ENCODE results near the gene DNAJC25. TPM values are rescaled to one million over a fixed set of nuclear protein-coding genes. Genes with fewer than 3 reads are reported as not detected.
A peak's percentile ranks its signal among the peaks of the same experiment; 100 is the strongest.

The DNAJC25 gene
- total and polyA plus RNA-seq, 2 of the 13 experiments (the other 11 are each of a cell fraction or from before 2014, with no cell fraction given) = 5.7 to 10.2 TPM

- TF ChIP-seq HNRNPK (IDR thresholded peaks at IDR 0.05; ENCODE audit: low read depth, low read length, poor library complexity, severe bottlenecking) = peak; percentile 86
- TF ChIP-seq CBX2 (IDR thresholded peaks at IDR 0.05; ENCODE audit: low read depth, low read length) = no peak
- peak; percentile 89; the same call in 1 of the 2 replicates for TF ChIP-seq CBX2 (CRISPR knock-in tag; IDR thresholded peaks at IDR 0.05; ENCODE audit: low read depth)
- 0 out of 2 replicates have a peak, but pooled peaks have one; percentile 93 for TF ChIP-seq PAX8 (CRISPR knock-in tag; IDR thresholded peaks at IDR 0.05; ENCODE audit: borderline replicate concordance)
- peak; percentile 43; the same call in 1 of the 2 replicates for TF ChIP-seq ATF2 (CRISPR knock-in tag; IDR thresholded peaks at IDR 0.05)
- TF ChIP-seq ZBTB8A (CRISPR knock-in tag; IDR thresholded peaks at IDR 0.05; ENCODE audit: borderline replicate concordance, low read depth) = no peak
- no peak for TF ChIP-seq ZNF296 (CRISPR knock-in tag; conservative IDR thresholded peaks at IDR 0.05)
- no peak for TF ChIP-seq KLF9 (CRISPR knock-in tag; IDR thresholded peaks at IDR 0.05; ENCODE audit: low read depth)
- TF ChIP-seq RFX5 (IDR thresholded peaks at IDR 0.05; ENCODE audit: low read depth, low read length) = peak; percentile 37; the same call in 1 of the 2 replicates
- no peak; the same call in 1 of the 2 replicates for TF ChIP-seq TSC22D2 (CRISPR knock-in tag; IDR thresholded peaks at IDR 0.05; ENCODE audit: borderline replicate concordance)
- no peak for TF ChIP-seq ZNF83 (CRISPR knock-in tag; IDR thresholded peaks at IDR 0.05; ENCODE audit: borderline replicate concordance)
- TF ChIP-seq RARG (CRISPR knock-in tag; IDR thresholded peaks at IDR 0.05; ENCODE audit: low read depth) = no peak; the same call in 1 of the 2 replicates
- no peak; the same call in 1 of the 2 replicates for TF ChIP-seq ZNF275 (CRISPR knock-in tag; IDR thresholded peaks at IDR 0.05; ENCODE audit: borderline replicate concordance)
- TF ChIP-seq E2F1 (CRISPR knock-in tag; IDR thresholded peaks at IDR 0.05) = peak; percentile 43
- peak; percentile 84 for TF ChIP-seq MED1 (CRISPR knock-in tag; IDR thresholded peaks at IDR 0.05)
- TF ChIP-seq TCF7 (IDR thresholded peaks at IDR 0.05; ENCODE audit: low read depth) = no peak
- no peak for TF ChIP-seq HDAC6 (IDR thresholded peaks at IDR 0.05; ENCODE audit: low read depth, low read length)
- TF ChIP-seq PLRG1 (conservative IDR thresholded peaks at IDR 0.05) = no peak
- TF ChIP-seq IRF2 (CRISPR knock-in tag; IDR thresholded peaks at IDR 0.05) = no peak
- TF ChIP-seq ARHGAP35 (CRISPR knock-in tag; IDR thresholded peaks at IDR 0.05; ENCODE audit: borderline replicate concordance) = peak; percentile 36; the same call in 1 of the 2 replicates
- TF ChIP-seq ZBTB4 (CRISPR knock-in tag; IDR thresholded peaks at IDR 0.05; ENCODE audit: borderline replicate concordance) = no peak; the same call in 1 of the 2 replicates
- TF ChIP-seq ZNF749 (CRISPR knock-in tag; IDR thresholded peaks at IDR 0.05; ENCODE audit: borderline replicate concordance) = no peak
- TF ChIP-seq ELF3 (CRISPR knock-in tag; IDR thresholded peaks at IDR 0.05) = no peak; the same call in none of the 2 replicates
Measured at GRCh38 chr9:111631214-111631971, at the start of gene DNAJC25 (continued).

Measured in HepG2 (cell line).